Mammary epithelial cell (primary cell): ENCODE measurements around the gene YJU2.

Source experiments
- CTCF ChIP-seq, 2 donors: IDR thresholded peaks in 1 of 2; conservative IDR thresholded peaks in 1 of 2; 2 replicates each; pipeline ENCODE4 v1.5.1; 2011 to 2012; ENCODE audit warnings: inconsistent platforms in 2 of 2, low read length in 2 of 2, mild to moderate bottlenecking in 2 of 2, control low read depth in 1 of 2, low read depth in 1 of 2; ENCODE audit not compliant: insufficient read depth in 1 of 2; ENCODE audit errors: extremely low read depth in 1 of 2
- EZH2 ChIP-seq: IDR thresholded peaks from 2 replicates; pipeline ENCODE4 v1.6.1; 2012; ENCODE audit warnings: low read length, inconsistent platforms, borderline replicate concordance

- TF ChIP-seq EZH2 (no peak), CTCF (conservative IDR thresholded peaks at IDR 0.05 in 1 of 2, IDR thresholded peaks at IDR 0.05 in 1 of 2; ENCODE audit: extremely low read depth in 1 of 2, insufficient read depth in 1 of 2, low read depth in 1 of 2, low read length in 2 of 2) (no peak)
Measured at GRCh38 chr19:4278010-4278409, 31.1 kb downstream of the YJU2 start.
